Right cardiac atrium (tissue), 5 donors: ENCODE data around the gene SWT1. TPM values are rescaled to one million over a fixed set of nuclear protein-coding genes. Genes with fewer than 3 reads are reported as not detected.

ENCODE experiments used
- ATAC-seq, 2 donors: fragments of 200-7000 bp; cut with Tn5 transposase; one replicate each; pipeline versions ENCODE4 v1.8.0 to v1.9.1; 2020; ENCODE audit warnings: moderate library complexity in 2 of 2, mild to moderate bottlenecking in 1 of 2
- DNase-seq, 3 donors: peaks; one replicate each; pipeline ENCODE4 v3.0.0-alpha.2; 2020
- H3K27ac ChIP-seq: one replicate; pipeline ENCODE4 v1.5.1; 2013; ENCODE audit warnings: mild to moderate bottlenecking, low read length, control low read depth, moderate library complexity
- H3K27me3 ChIP-seq: one replicate; pipeline ENCODE4 v1.6.1; 2013; ENCODE audit not compliant: control insufficient read depth, insufficient read depth
- H3K4me1 ChIP-seq: one replicate; pipeline ENCODE4 v1.6.1; 2013; ENCODE audit warnings: low read length; ENCODE audit not compliant: control insufficient read depth, insufficient read depth
- H3K4me3 ChIP-seq: one replicate; pipeline ENCODE4 v1.5.1; 2013; ENCODE audit warnings: low read length, control low read depth
- H3K9me3 ChIP-seq: one replicate; pipeline ENCODE4 v1.6.1; 2013; ENCODE audit warnings: low read length; ENCODE audit not compliant: control insufficient read depth
- WGBS: extraction: QIAGEN DNeasy Blood & Tissue Kit; methylation state at CpG from one replicate; pipeline ENCODE4 v1.1.7; 2013; 5-methylcytosine and 5-hydroxymethylcytosine counted together
- intact Hi-C, 4 donors: fragments of 100-400 bp; cut with DNase I; formaldehyde crosslinking; loops; one replicate each; pipeline versions ENCODE4 v1.11.0 to v1.14.0; 2022 to 2023
- polyA plus RNA-seq: library from polyadenylated mRNA; stranded (reverse); fragments of 200-250 nt; gene quantifications from one replicate; pipeline ENCODE4 v1.2.3, GENCODE V29; 2013
- total RNA-seq, 4 donors: library from RNA; stranded (reverse); fragmentation: NEBNext Ultra II Directional; extraction: Animal tissue kit (Norgen Biotek cat#: 25700); gene quantifications; one replicate each; pipeline ENCODE4 v1.2.1, GENCODE V29; 2021
- donor health status: healthy with polysubstance abuse.
- donor health status: DM: no; HTN: yes; CAD: no.
- donor health status: DM: no; HTN: no; CAD: no.
- donor health status: DM: no; HTN: yes; CAD: no; lungs with severe emphysema.
- donor health status: DM: yes; HTN: yes; CAD: no.

The SWT1 gene
- total and polyA plus RNA-seq, 5 donors, result 1.9 to 7.7 (median 6.4) TPM

DNA sequence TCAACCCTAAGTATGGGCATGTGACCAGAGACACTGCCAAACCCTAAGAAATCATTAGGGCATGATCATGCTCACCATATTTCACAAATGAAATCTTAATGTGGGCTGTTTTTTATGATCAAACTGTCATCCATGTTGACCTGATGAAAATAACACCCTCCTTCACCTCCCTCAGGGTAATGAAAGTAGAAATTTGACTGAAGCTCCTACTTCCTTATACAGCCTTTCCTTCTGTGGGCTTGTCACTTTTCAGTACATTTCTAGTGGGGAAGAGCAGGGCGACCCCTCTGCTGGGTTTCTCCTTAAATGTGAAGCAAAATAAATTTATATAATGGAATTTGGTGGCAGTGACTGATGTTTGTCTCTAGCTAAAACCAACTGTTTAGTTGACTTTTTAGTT is 134.2 kb downstream of the SWT1 start:
- no peak for DNase-seq
- ATAC-seq, result no peak
- intact Hi-C loops, result no loop called here

DNA sequence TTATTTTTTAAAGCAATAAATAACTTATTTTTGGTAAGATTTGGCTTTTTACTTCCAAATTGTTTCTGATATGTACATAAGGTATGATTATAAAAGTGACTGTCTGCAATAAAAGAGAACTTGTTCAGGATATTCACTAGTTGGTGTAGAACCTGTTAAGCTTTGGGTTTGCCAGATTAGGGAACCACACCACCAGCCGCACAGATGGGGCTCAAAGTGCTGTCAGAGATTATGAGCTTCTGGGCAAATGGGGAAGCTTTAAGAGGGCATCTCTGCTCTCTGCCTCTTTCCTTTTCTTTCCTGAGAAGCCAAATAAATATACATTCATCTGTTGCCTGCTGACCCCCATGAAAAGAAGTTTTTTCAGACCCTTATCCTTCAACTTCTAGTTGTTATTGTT is 134.7 kb downstream of the SWT1 start:
- Histone ChIP-seq H3K27ac (no peak overlapping the region), H3K4me3 (no peak overlapping the region), H3K27me3 (no peaks in the 10 kb centered on the region), H3K9me3 (no peaks in the 10 kb centered on the region), H3K4me1 (peaks cover 5% of the 10 kb centered on the region)
- 92% methylated on average over 1 of the region's 1 CpG for WGBS
- ATAC-seq, result no peak
- intact Hi-C loops, result no loop called here
- DNase-seq, result no peak

More for the DNA sequence above, 134.2 kb downstream of the SWT1 start:
- no peaks in the 10 kb centered on the region for H3K27me3 ChIP-seq
- H3K27ac ChIP-seq, result no peak overlapping the region
- no peak overlapping the region for H3K4me3 ChIP-seq
- H3K9me3 ChIP-seq, result no peaks in the 10 kb centered on the region
- WGBS, result 83% methylated on average over 1 of the region's 1 CpG
- H3K4me1 ChIP-seq, result peaks cover 5% of the 10 kb centered on the region

DNA sequence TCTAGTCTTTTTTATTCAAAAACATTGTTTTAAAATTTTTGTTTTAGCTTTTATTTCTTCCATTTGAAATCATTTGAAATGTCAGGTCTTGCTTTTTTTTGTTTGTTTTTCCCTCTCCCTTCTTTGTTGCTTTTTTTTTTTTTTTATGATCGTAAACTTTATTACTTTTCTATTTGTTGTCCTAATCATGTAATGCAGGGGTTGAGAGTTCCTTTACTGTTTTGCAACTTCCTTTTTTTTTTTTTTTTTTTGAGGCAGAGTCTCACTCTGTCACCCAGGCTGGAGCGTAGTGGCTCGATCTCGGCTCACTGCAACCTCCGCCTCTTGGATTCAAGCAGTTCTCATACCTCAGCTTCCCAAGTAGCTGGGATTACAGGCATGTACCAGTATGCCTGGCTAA is 135.3 kb downstream of the SWT1 start:
- peaks cover 5% of the 10 kb centered on the region for H3K4me1 ChIP-seq
- peak; percentile 29 to 36 for ATAC-seq
- DNase-seq, result peak; percentile 19 to 69 (median 56)
- no peaks in the 10 kb centered on the region for H3K9me3 ChIP-seq
- WGBS, result 55% methylated on average over 5 of the region's 5 CpGs
- no peak overlapping the region for H3K27ac ChIP-seq
- H3K27me3 ChIP-seq, result no peaks in the 10 kb centered on the region
- no peak overlapping the region for H3K4me3 ChIP-seq
- intact Hi-C loops, result no loop called here

DNA sequence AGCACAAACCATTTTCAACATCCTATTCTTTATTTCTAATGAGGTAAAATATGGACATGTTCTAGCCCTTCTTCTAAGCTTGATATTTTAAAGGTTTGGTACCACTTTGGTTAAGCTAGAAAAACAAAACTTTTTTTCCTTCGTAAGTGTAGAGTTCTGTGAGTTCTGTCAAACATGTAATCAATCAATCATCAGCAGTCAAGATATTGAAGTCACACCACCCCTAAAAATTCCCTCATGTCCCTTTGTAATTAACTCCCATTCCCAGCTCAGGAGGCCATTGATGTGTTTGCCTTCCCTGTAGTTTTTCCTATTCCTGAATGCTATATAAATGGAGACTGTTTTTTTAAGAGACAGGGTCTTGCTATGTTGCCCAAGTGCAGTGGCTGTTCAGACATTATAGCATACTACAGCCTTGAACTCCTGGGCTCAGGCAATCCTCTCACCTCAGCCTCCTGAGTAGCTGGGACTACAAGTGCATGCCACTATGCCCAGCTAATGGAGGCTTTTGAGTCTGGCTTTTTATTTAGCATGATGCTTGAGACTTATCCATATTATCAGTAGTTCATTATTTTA is 137.1 kb downstream of the SWT1 start:
- intact Hi-C loops, result no loop called here
- WGBS, result 98% methylated on average over 1 of the region's 1 CpG
- H3K4me3 ChIP-seq, result no peak overlapping the region
- no peak for ATAC-seq
- no peak for DNase-seq
- H3K27me3 ChIP-seq, result no peaks in the 10 kb centered on the region
- H3K4me1 ChIP-seq, result peaks cover 5% of the 10 kb centered on the region
- no peak overlapping the region for H3K27ac ChIP-seq
- H3K9me3 ChIP-seq, result no peaks in the 10 kb centered on the region

DNA sequence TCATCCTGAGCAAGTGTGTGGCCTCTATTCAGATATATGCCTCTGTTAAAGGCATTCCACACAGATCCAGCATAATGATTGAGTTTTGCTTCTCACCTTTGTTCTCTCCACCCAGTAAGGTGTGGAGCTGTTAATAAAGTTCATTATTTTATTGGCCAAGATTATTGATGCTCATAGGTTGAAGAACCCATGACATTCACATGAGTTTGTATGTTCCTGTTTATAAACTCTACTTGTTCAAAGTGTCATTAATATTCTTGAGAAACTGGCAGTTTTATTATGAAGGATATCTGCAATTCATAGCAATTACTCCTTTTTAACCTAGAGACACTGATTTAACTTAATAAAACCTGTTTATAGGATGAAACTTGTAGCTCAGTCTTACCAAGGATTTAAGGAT is 138.1 kb downstream of the SWT1 start:
- ATAC-seq (no peak), DNase-seq (no peak)
- H3K27ac ChIP-seq, result no peak overlapping the region
- H3K27me3 ChIP-seq, result no peaks in the 10 kb centered on the region
- intact Hi-C loops, result no loop called here
- H3K9me3 ChIP-seq, result no peaks in the 10 kb centered on the region
- peaks cover 5% of the 10 kb centered on the region for H3K4me1 ChIP-seq
- no peak overlapping the region for H3K4me3 ChIP-seq

GRCh38 chr1:185297982-185298381 is 141.0 kb downstream of the SWT1 start:
- intact Hi-C loops, result no loop called here
- H3K27ac ChIP-seq, result no peak overlapping the region
- WGBS, result 75% methylated on average over 2 of the region's 2 CpGs
- ATAC-seq (no peak), DNase-seq (no peak)
- no peaks in the 10 kb centered on the region for H3K27me3 ChIP-seq
- H3K4me3 ChIP-seq, result no peak overlapping the region
- H3K9me3 ChIP-seq, result no peaks in the 10 kb centered on the region
- H3K4me1 ChIP-seq, result peaks cover 1% of the 10 kb centered on the region

DNA sequence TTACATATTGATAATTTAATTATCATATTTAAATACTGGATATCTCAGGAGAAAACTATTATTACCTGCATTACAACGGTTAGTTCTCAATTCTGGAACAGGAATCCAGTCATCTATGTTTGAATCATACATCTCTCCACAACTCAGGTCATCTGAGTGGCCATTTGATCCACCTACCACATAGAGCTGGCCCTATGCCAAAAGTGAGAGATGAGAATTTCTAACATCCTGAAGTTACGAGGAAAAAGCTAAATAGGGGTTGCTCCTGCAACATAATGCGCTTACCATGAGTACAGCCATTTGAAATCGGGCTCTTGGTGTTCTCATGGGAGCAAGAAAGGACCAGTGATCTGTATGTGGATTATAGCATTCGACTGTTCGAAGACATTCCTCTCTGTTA is 143.2 kb downstream of the SWT1 start:
- H3K9me3 ChIP-seq, result no peaks in the 10 kb centered on the region
- no peaks in the 10 kb centered on the region for H3K4me1 ChIP-seq
- WGBS, result 91% methylated on average over 6 of the region's 6 CpGs
- H3K4me3 ChIP-seq, result no peak overlapping the region
- no peak overlapping the region for H3K27ac ChIP-seq
- intact Hi-C loops, result no loop called here
- DNase-seq (no peak), ATAC-seq (no peak)
- no peaks in the 10 kb centered on the region for H3K27me3 ChIP-seq

DNA sequence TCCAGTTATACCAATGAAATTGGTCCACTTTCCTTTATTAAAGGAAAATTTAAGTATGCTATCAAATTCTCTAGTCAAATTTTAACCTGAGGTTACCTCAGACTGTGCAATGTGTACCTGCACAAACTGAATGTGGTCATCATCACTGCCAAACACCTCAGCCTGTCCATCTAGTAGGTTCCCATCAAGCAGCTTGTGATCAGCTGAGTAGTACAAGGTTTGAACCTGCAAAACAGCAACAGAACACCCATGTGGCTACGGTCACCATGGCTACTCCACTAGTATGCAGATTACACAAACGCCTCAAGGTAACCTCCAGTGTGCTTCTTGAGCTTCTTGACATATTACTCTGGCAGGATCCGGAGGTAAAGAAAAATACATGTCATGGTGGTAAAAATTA is 148.5 kb downstream of the SWT1 start:
- H3K27me3 ChIP-seq, result no peaks in the 10 kb centered on the region
- WGBS, result 90% methylated on average over 3 of the region's 3 CpGs
- peaks cover 1% of the 10 kb centered on the region for H3K4me1 ChIP-seq
- H3K9me3 ChIP-seq, result peaks cover 2% of the 10 kb centered on the region
- no peak overlapping the region for H3K4me3 ChIP-seq
- H3K27ac ChIP-seq, result no peak overlapping the region
- no peak for DNase-seq
- intact Hi-C loops, result no loop called here
- no peak for ATAC-seq

- intact Hi-C loops, result no loop called here
- Histone ChIP-seq H3K9me3 (peaks cover 2% of the 10 kb centered on the region), H3K27me3 (no peaks in the 10 kb centered on the region), H3K27ac (no peak overlapping the region), H3K4me3 (no peak overlapping the region), H3K4me1 (peaks cover 4% of the 10 kb centered on the region)
- DNase-seq, result no peak
- ATAC-seq, result no peak
- 96% methylated on average over 1 of the region's 1 CpG for WGBS
Observed at GRCh38 chr1:185308126-185308525, 151.2 kb downstream of the SWT1 start.

DNA sequence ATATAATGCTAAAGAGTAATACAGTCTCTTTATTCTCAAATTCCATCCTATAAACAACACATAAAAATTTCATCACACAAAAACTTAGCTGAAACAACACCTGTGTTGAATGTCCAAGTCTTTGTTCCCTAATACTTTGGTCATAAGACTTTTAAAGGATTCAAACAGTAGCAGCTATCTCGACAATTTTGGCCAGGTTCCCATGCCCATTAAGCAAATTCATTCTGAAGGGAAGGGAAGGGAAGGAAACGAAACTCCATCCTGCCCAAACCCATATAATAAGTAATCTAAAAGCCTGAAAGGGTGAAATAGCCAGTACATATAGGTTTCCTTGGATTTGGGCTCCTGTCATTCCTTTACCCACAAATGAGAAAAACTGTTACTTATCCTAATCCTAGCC is 152.6 kb downstream of the SWT1 start:
- intact Hi-C loops, result no loop called here

DNA sequence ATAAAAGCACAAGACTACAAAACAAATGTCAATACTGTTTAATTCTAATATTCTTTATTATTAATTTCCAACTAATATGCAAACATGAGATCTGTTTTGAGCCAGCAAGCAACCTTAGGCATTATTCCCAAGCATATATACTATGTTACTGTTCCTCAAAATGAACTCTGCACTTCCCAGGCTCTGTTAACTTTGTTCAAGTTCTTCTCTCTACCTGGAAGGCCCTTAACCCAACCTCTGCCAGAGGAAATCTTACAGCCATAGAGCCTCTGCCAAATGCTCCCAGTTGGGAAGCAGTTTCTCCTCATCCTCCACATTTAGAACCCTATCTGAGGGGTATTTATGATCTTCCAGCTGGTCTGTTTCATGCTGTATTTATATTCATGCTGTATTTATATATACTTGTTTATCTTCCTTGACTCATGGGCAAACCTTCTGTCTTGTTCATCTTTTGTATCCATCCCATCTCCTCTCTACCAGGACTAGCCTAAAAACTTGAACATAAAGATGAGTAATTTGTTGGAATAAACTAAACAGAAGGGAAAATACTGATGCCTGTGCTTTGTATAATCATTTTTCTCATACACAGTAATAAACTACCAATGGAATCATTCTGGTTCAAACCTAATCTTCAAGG is 154.7 kb downstream of the SWT1 start:
- H3K4me3 ChIP-seq, result no peak overlapping the region
- no peaks in the 10 kb centered on the region for H3K27me3 ChIP-seq
- intact Hi-C loops, result loop anchor here in 1 of 4 donors (10.0 kb wide), 1 partner anchor 363 kb away; no protein-coding TSS in a partner anchor
- no peaks in the 10 kb centered on the region for H3K9me3 ChIP-seq
- no peak for ATAC-seq
- peaks cover 4% of the 10 kb centered on the region for H3K4me1 ChIP-seq
- no peak for DNase-seq
- no peak overlapping the region for H3K27ac ChIP-seq

More for the DNA sequence above, 152.6 kb downstream of the SWT1 start:
- H3K27me3 ChIP-seq, result no peaks in the 10 kb centered on the region
- 13% methylated on average over 2 of the region's 2 CpGs for WGBS
- DNase-seq, result no peak
- H3K4me1 ChIP-seq, result peaks cover 4% of the 10 kb centered on the region
- no peak overlapping the region for H3K4me3 ChIP-seq
- peak in 1 of 2 donors; percentile 33 for ATAC-seq
- no peak overlapping the region for H3K27ac ChIP-seq
- peaks cover 2% of the 10 kb centered on the region for H3K9me3 ChIP-seq
